A549 (cell line): ENCODE results near the gene KRABD2.

Experiments
- ATAC-seq, 2 experiments: fragments of 200-7000 bp in 1 of 2; fragments of >200 bp in 1 of 2; cut with Nextera tagmentation in 1 of 2; cut with Tn5 transposase in 1 of 2; 3 replicates each; pipeline versions ENCODE4 v1.8.0 to v1.9.1; 2018 to 2020; ENCODE audit warnings: mild to moderate bottlenecking in 1 of 2, moderate library complexity in 1 of 2
- CTCF ChIA-PET: fragments of 300-600 bp; sonication (Branson Sonifier 250); formaldehyde crosslinking; extraction: SDS; loops from one replicate; lab custom pipeline; 2021; ENCODE audit warnings: antibody characterized with exemption, inconsistent platforms; lab: Yijun Ruan, JAX
- POLR2A ChIA-PET: fragments of 350-600 bp; formaldehyde crosslinking; extraction: SDS; loops from one replicate; lab custom pipeline; 2021; ENCODE audit warnings: antibody characterized with exemption, inconsistent platforms; lab: Yijun Ruan, JAX
- DNase-seq, 2 experiments: peaks; one replicate each; pipeline versions ENCODE4 v3.0.0 to v3.0.0-alpha.2; 2011 to 2016; ENCODE audit warnings: low read depth in 1 of 2, low spot score in 1 of 2
- FAIRE-seq: peaks from 2 replicates; lab custom pipeline; 2011; peaks lifted over from hg19 to GRCh38; lab: Jason Lieb, UNC
- H3K27ac ChIP-seq, 2 experiments: fragments of >200 bp; sonication (Bioruptor Twin); formaldehyde crosslinking; 3 replicates each; pipeline ENCODE4 v1.5.1; 2016 to 2017
- H3K4me1 ChIP-seq: fragments of >200 bp; sonication (Bioruptor Twin); formaldehyde crosslinking; 3 replicates; pipeline ENCODE4 v1.6.1; 2016
- H3K4me2 ChIP-seq: fragments of >200 bp; sonication (Bioruptor Twin); formaldehyde crosslinking; 3 replicates; pipeline ENCODE4 v1.6.1; 2016
- H3K4me3 ChIP-seq: fragments of >200 bp; sonication (Bioruptor Twin); formaldehyde crosslinking; 3 replicates; pipeline ENCODE4 v1.5.1; 2016
- H3K9me3 ChIP-seq: fragments of >200 bp; sonication (Bioruptor Twin); formaldehyde crosslinking; 3 replicates; pipeline ENCODE4 v1.6.1; 2016
- ATOH8 ChIP-seq: fragments of 250-450 bp; sonication (Bioruptor Pico); IDR thresholded peaks from 2 replicates; pipeline ENCODE4 v1.5.0; 2020; ENCODE audit warnings: low read depth, mild to moderate bottlenecking, moderate library complexity
- BHLHE40 ChIP-seq: IDR thresholded peaks from 2 replicates; pipeline ENCODE4 v1.6.1; 2012; ENCODE audit warnings: low read depth, low read length, inconsistent platforms
- CBX2 ChIP-seq: fragments of 200-600 bp; sonication (generic); IDR thresholded peaks from 2 replicates; pipeline ENCODE4 v1.6.1; 2016; ENCODE audit warnings: low read depth, mild to moderate bottlenecking, borderline replicate concordance
- CHD4 ChIP-seq: fragments of 200-600 bp; sonication (generic); IDR thresholded peaks from 2 replicates; pipeline ENCODE4 v1.6.1; 2016; ENCODE audit warnings: antibody characterized with exemption, mild to moderate bottlenecking, borderline replicate concordance
- CTCF ChIP-seq: fragments of >200 bp; sonication (Bioruptor Twin); formaldehyde crosslinking; IDR thresholded peaks from 3 replicates; pipeline ENCODE4 v1.5.1; 2016
- EHMT2 ChIP-seq: fragments of 200-600 bp; sonication (generic); IDR thresholded peaks from 2 replicates; pipeline ENCODE4 v1.6.1; 2016; ENCODE audit warnings: antibody characterized with exemption, low read depth, mild to moderate bottlenecking, moderate library complexity
- EP300 ChIP-seq, 2 experiments: fragments of >200 bp; sonication (Bioruptor Twin); formaldehyde crosslinking; IDR thresholded peaks; 2 replicates in 1 of 2; 3 replicates in 1 of 2; pipeline ENCODE4 v1.6.1; 2016 to 2017
- ESRRA ChIP-seq: fragments of 150-350 bp; IDR thresholded peaks from 2 replicates; pipeline ENCODE4 v1.6.1; 2014; ENCODE audit warnings: mild to moderate bottlenecking, low read length, borderline replicate concordance
- FOSB ChIP-seq: fragments of 250-450 bp; sonication (Bioruptor Pico); IDR thresholded peaks from 2 replicates; pipeline ENCODE4 v1.5.0; 2020; ENCODE audit warnings: mild to moderate bottlenecking, moderate library complexity
- FOSL2 ChIP-seq, 2 experiments: fragments of 450-650 bp in 1 of 2; fragments of >200 bp in 1 of 2; sonication (Bioruptor Twin) in 1 of 2; formaldehyde crosslinking; IDR thresholded peaks; 2 replicates each; pipeline versions ENCODE4 v1.5.0 to v1.6.1; 2016 to 2020; ENCODE audit warnings: mild to moderate bottlenecking in 1 of 2, moderate library complexity in 1 of 2
- FOXS1 ChIP-seq: fragments of 250-450 bp; sonication (Bioruptor Pico); IDR thresholded peaks from 2 replicates; pipeline ENCODE4 v1.5.0; 2020; ENCODE audit warnings: mild to moderate bottlenecking, moderate library complexity
- GATA3 ChIP-seq: IDR thresholded peaks from 2 replicates; pipeline ENCODE4 v1.6.1; 2012; ENCODE audit warnings: borderline replicate concordance
- HOXA7 ChIP-seq: fragments of 250-450 bp; sonication (Bioruptor Pico); IDR thresholded peaks from 2 replicates; pipeline ENCODE4 v1.5.0; 2020; ENCODE audit warnings: mild to moderate bottlenecking, moderate library complexity
- HOXB5 ChIP-seq: fragments of 250-450 bp; sonication (Bioruptor Pico); IDR thresholded peaks from 2 replicates; pipeline ENCODE4 v1.5.0; 2020; ENCODE audit warnings: mild to moderate bottlenecking, moderate library complexity
- KDM5A ChIP-seq: fragments of 200-600 bp; sonication (generic); IDR thresholded peaks from 2 replicates; pipeline ENCODE4 v1.6.1; 2016; ENCODE audit warnings: antibody characterized with exemption, mild to moderate bottlenecking
- MAFK ChIP-seq: fragments of 450-650 bp; IDR thresholded peaks from 2 replicates; pipeline ENCODE4 v1.6.1; 2014; ENCODE audit not compliant: partially characterized antibody
- MAZ ChIP-seq: fragments of 150-350 bp; IDR thresholded peaks from 2 replicates; pipeline ENCODE4 v1.6.1; 2014; ENCODE audit warnings: antibody characterized with exemption, low read depth, low read length, borderline replicate concordance
- MYC ChIP-seq: IDR thresholded peaks from 2 replicates; pipeline ENCODE4 v1.6.1; 2012; ENCODE audit warnings: mild to moderate bottlenecking, inconsistent platforms, low read length, improper control_type of control experiment, borderline replicate concordance
- NFE2L2 ChIP-seq: fragments of 150-350 bp; conservative IDR thresholded peaks from 2 replicates; pipeline ENCODE4 v1.6.1; 2014; ENCODE audit warnings: low read length
- NR3C1 ChIP-seq: fragments of >200 bp; sonication (Bioruptor Twin); formaldehyde crosslinking; IDR thresholded peaks from 3 replicates; pipeline ENCODE4 v1.6.1; 2017
- PBX3 ChIP-seq: IDR thresholded peaks from 2 replicates; pipeline ENCODE4 v1.6.1; 2012
- PHF8 ChIP-seq: fragments of 200-600 bp; sonication (generic); IDR thresholded peaks from 2 replicates; pipeline ENCODE4 v1.6.1; 2016; ENCODE audit warnings: low read depth, mild to moderate bottlenecking, antibody characterized with exemption, moderate library complexity, borderline replicate concordance
- RAD21 ChIP-seq, 2 experiments: fragments of >200 bp in 1 of 2; sonication (Bioruptor Twin) in 1 of 2; formaldehyde crosslinking in 1 of 2; IDR thresholded peaks in 1 of 2; conservative IDR thresholded peaks in 1 of 2; 2 replicates in 1 of 2; 3 replicates in 1 of 2; pipeline ENCODE4 v1.6.1; 2012 to 2018; ENCODE audit warnings: inconsistent platforms in 1 of 2
- RFX5 ChIP-seq: fragments of 450-650 bp; IDR thresholded peaks from 2 replicates; pipeline ENCODE4 v1.7.1; 2014; ENCODE audit warnings: antibody characterized with exemption, mild to moderate bottlenecking, moderate library complexity
- SMC3 ChIP-seq: fragments of >200 bp; sonication (Bioruptor Twin); formaldehyde crosslinking; IDR thresholded peaks from 3 replicates; pipeline ENCODE4 v1.6.1; 2018; ENCODE audit warnings: inconsistent platforms
- SREBF2 ChIP-seq: fragments of 450-650 bp; IDR thresholded peaks from 2 replicates; pipeline ENCODE4 v1.6.1; 2014; ENCODE audit warnings: mild to moderate bottlenecking, moderate library complexity
- TFCP2L1 ChIP-seq: fragments of 250-450 bp; sonication (Bioruptor Pico); IDR thresholded peaks from 2 replicates; pipeline ENCODE4 v1.5.0; 2021; ENCODE audit warnings: mild to moderate bottlenecking
- TP53 ChIP-seq: fragments of 250-450 bp; sonication (Bioruptor Pico); IDR thresholded peaks from 2 replicates; pipeline ENCODE4 v1.5.0; 2021; ENCODE audit warnings: mild to moderate bottlenecking, moderate library complexity
- ZNF302 ChIP-seq: fragments of 250-450 bp; sonication (Bioruptor Pico); IDR thresholded peaks from 2 replicates; pipeline ENCODE4 v1.9.0; 2021; ENCODE audit warnings: inconsistent platforms, mild to moderate bottlenecking, moderate library complexity
- WGBS: methylation state at CpG from one replicate; pipeline ENCODE4 v1.1.6; 2017; ENCODE audit errors: missing lambda C conversion rate; 5-methylcytosine and 5-hydroxymethylcytosine counted together
- TF ChIP-seq, protein P1 (sequence below): fragments of 450-650 bp; IDR thresholded peaks from 2 replicates; pipeline ENCODE4 v1.6.1; 2014; ENCODE audit warnings: antibody characterized with exemption
- TF ChIP-seq, protein P2 (sequence below): fragments of 150-350 bp; IDR thresholded peaks from 2 replicates; pipeline ENCODE4 v1.6.1; 2014; ENCODE audit warnings: low read depth, mild to moderate bottlenecking, low read length
- TF ChIP-seq, protein P3 (sequence below): fragments of 250-450 bp; sonication (Bioruptor Pico); IDR thresholded peaks from 2 replicates; pipeline ENCODE4 v1.5.0; 2021; ENCODE audit warnings: mild to moderate bottlenecking, moderate library complexity, borderline replicate concordance

The KRABD2 gene

DNA sequence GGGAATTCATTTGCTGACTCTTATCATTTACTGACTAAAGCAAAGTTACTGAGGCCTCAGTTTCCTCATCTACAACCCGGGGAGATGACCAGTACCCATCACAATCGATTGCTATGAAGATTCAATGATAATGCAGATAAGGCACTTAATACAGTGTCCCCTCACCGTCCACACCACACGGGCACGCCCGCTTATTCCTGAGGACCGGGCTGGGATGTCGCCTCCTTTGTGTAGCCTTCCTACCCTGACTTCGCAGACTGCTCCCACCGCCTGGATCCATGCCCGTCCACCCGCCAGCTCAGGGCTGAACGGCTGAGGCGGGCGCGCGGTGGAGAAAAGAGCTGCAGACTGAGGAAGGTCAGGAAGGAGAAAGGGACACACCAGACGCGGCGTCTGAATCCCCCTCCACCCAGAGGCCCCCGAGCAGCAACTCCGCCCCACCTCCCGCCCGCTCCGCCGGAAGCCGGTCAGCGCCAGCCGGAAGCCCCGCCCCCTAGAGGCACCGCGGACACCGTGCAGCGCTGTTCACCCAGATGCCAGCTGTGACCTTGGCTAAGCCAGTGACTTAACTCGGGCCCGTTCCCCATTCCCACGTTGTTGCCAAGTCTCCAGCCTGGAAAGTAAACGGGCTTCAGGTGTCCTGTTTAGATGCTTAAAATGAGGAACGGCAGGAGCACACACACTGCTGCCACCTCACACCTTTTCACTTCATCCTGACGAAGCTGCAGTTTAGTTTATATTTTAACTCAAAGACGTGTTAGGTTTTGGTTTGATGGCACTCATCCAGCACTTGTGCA is at the start of gene KRABD2:
Gene KRABD2 (minus strand): TSS at position 434 of the 797 bp plus-strand sequence.
- Histone ChIP-seq H3K27ac (peak within 1 kb of the TSS; percentile 76 to 93), H3K4me1 (peaks cover 55% of the 10 kb centered on the region), H3K4me2 (peak within 1 kb of the TSS; percentile 91), H3K9me3 (no peaks in the 10 kb centered on the region), H3K4me3 (peak within 1 kb of the TSS; percentile 50)
- ChIA-PET POLR2A (interaction anchor here (0.6 to 2.5 kb wide), 11 partner anchors 14 to 749 kb away, joined by 3 to 14 read pairs (median 3); partner anchors contain the start of genes CTC1, NDEL1, PFAS and SAT2), CTCF (interaction anchor here (0.6 to 2.2 kb wide), 22 partner anchors 11 to 1886 kb away, joined by 3 to 7 read pairs (median 4); partner anchors contain the start of genes BORCS6 and NDEL1)
- ATAC-seq, result peak; percentile 93 to 95
- peak; percentile 92 to 99 for DNase-seq
- 2% methylated on average over 34 of the region's 41 CpGs for WGBS
- FAIRE-seq, result no peak
- TF ChIP-seq CHD4 (no peak), BHLHE40 (no peak), ATOH8 (CRISPR knock-in tag) (peak; percentile 57; the same call in 1 of the 2 replicates), CBX2 (no peak), PBX3 (peak; percentile 94), ESRRA (peak; percentile 97), HOXB5 (CRISPR knock-in tag) (0 out of 2 replicates have a peak, but pooled peaks have one; percentile 17), NFE2L2 (no peak), MYC (no peak; the same call in 1 of the 2 replicates), SREBF2 (no peak), PHF8 (no peak; the same call in 1 of the 2 replicates), FOXS1 (CRISPR knock-in tag) (no peak), RFX5 (no peak), SMC3 (0 out of 3 replicates have a peak, but pooled peaks have one; percentile 15), EHMT2 (no peak), FOSB (CRISPR knock-in tag) (peak; percentile 94), TP53 (CRISPR knock-in tag) (peak; percentile 84), KDM5A (no peak), HOXA7 (peak; percentile 97), GATA3 (0 out of 2 replicates have a peak, but pooled peaks have one; percentile 52), CTCF (peak; percentile 38), ZNF302 (no peak), NR3C1 (no peak), TFCP2L1 (CRISPR knock-in tag) (peak; percentile 98), MAFK (no peak), RAD21 (conservative IDR thresholded peaks at IDR 0.05 in 1 of 2, IDR thresholded peaks at IDR 0.05 in 1 of 2) (no peak), MAZ (no peak; the same call in 1 of the 2 replicates), EP300 (IDR thresholded peaks at IDR 0.05) (no peak), FOSL2 (IDR thresholded peaks at IDR 0.05) (no peak), FOSL2 (CRISPR knock-in tag; IDR thresholded peaks at IDR 0.05) (no peak; the same call in 1 of the 2 replicates)
- TF ChIP-seq, protein P1, sequence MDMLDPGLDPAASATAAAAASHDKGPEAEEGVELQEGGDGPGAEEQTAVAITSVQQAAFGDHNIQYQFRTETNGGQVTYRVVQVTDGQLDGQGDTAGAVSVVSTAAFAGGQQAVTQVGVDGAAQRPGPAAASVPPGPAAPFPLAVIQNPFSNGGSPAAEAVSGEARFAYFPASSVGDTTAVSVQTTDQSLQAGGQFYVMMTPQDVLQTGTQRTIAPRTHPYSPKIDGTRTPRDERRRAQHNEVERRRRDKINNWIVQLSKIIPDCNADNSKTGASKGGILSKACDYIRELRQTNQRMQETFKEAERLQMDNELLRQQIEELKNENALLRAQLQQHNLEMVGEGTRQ, result no peak
- TF ChIP-seq, protein P2, sequence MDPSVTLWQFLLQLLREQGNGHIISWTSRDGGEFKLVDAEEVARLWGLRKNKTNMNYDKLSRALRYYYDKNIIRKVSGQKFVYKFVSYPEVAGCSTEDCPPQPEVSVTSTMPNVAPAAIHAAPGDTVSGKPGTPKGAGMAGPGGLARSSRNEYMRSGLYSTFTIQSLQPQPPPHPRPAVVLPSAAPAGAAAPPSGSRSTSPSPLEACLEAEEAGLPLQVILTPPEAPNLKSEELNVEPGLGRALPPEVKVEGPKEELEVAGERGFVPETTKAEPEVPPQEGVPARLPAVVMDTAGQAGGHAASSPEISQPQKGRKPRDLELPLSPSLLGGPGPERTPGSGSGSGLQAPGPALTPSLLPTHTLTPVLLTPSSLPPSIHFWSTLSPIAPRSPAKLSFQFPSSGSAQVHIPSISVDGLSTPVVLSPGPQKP, result no peak
- TF ChIP-seq, protein P3, sequence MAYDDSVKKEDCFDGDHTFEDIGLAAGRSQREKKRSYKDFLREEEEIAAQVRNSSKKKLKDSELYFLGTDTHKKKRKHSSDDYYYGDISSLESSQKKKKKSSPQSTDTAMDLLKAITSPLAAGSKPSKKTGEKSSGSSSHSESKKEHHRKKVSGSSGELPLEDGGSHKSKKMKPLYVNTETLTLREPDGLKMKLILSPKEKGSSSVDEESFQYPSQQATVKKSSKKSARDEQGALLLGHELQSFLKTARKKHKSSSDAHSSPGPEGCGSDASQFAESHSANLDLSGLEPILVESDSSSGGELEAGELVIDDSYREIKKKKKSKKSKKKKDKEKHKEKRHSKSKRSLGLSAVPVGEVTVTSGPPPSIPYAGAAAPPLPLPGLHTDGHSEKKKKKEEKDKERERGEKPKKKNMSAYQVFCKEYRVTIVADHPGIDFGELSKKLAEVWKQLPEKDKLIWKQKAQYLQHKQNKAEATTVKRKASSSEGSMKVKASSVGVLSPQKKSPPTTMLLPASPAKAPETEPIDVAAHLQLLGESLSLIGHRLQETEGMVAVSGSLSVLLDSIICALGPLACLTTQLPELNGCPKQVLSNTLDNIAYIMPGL (CRISPR knock-in tag), result peak; percentile 83
